ENCODE data around the gene DNAAF2.
"Not testable (repeated sequence)": the region's sequence is repeated elsewhere in the genome, so short reads cannot be mapped to it uniquely, and the experiment has no call there.

DNAAF2 gene

GRCh38 chr14:49620182-49621113, 14.6 kb downstream of the DNAAF2 start, which contains the start of the genes MGAT2 and RPL36AL:
Gene MGAT2 (plus strand): TSS chr14:49620799. CDS start chr14:49621269, 470 bp downstream.
Gene RPL36AL (minus strand): TSS chr14:49620626. CDS start chr14:49619104, 1,522 bp downstream.
- peak within 1 kb of the TSS; percentile 78 for H3K4me3 ChIP-seq (ENCODE audit: insufficient read depth, low read length, poor library complexity, severe bottlenecking)
- H3K9ac ChIP-seq (ENCODE audit: low read length) = peak within 1 kb of the TSS; percentile 90
- peak within 1 kb of the TSS; percentile 89 for H3K4me2 ChIP-seq (ENCODE audit: low read depth, low read length, poor library complexity, severe bottlenecking)
- peak within 1 kb of the TSS; percentile 79 for H3K27ac ChIP-seq (ENCODE audit: low read depth, low read length)
- H3K9me3 ChIP-seq (ENCODE audit: insufficient read depth, low read length) = no peaks in the 10 kb centered on the region
- H3K36me3 ChIP-seq (ENCODE audit: low read length) = peaks cover 21% of the 10 kb centered on the region
- TF ChIP-seq CTCF (IDR thresholded peaks at IDR 0.05; ENCODE audit: insufficient read depth, low read length, poor library complexity, severe bottlenecking) (peak; percentile 26), EZH2phosphoT487 (conservative IDR thresholded peaks at IDR 0.05; ENCODE audit: low read length) (no peak)
- peak within 1 kb of the TSS; percentile 70 for H2AFZ ChIP-seq (ENCODE audit: low read depth, low read length, severe bottlenecking)
- H3K27me3 ChIP-seq (ENCODE audit: low read length) = no peaks in the 10 kb centered on the region
- H3F3A ChIP-seq (ENCODE audit: insufficient read depth) = peaks cover 54% of the 10 kb centered on the region
- peaks cover 89% of the 10 kb centered on the region for H3K79me2 ChIP-seq (ENCODE audit: insufficient read depth, low read length)
- H4K20me1 ChIP-seq (ENCODE audit: low read depth, low read length) = peaks cover 24% of the 10 kb centered on the region
- H3K9me2 ChIP-seq (replicated peaks; ENCODE audit: insufficient read depth, low read length) = no peaks in the 10 kb centered on the region

GRCh38 chr14:49619730-49620129, 15.3 kb downstream of the DNAAF2 start:
- peak overlapping the region; percentile 89 for H3K4me2 ChIP-seq (ENCODE audit: low read depth, low read length, poor library complexity, severe bottlenecking)
- no peaks in the 10 kb centered on the region for H3K9me3 ChIP-seq (ENCODE audit: insufficient read depth, low read length)
- no peak overlapping the region for H2AFZ ChIP-seq (ENCODE audit: low read depth, low read length, severe bottlenecking)
- peak overlapping the region; percentile 78 for H3K4me3 ChIP-seq (ENCODE audit: insufficient read depth, low read length, poor library complexity, severe bottlenecking)
- peaks cover 48% of the 10 kb centered on the region for H3F3A ChIP-seq (ENCODE audit: insufficient read depth)
- no peaks in the 10 kb centered on the region for H3K9me2 ChIP-seq (replicated peaks; ENCODE audit: insufficient read depth, low read length)
- peak overlapping the region; percentile 90 for H3K9ac ChIP-seq (ENCODE audit: low read length)
- peaks cover 19% of the 10 kb centered on the region for H3K36me3 ChIP-seq (ENCODE audit: low read length)
- H3K27ac ChIP-seq (ENCODE audit: low read depth, low read length) = peak overlapping the region; percentile 79
- H3K79me2 ChIP-seq (ENCODE audit: insufficient read depth, low read length) = peaks cover 83% of the 10 kb centered on the region
- TF ChIP-seq CTCF (IDR thresholded peaks at IDR 0.05; ENCODE audit: insufficient read depth, low read length, poor library complexity, severe bottlenecking) (no peak), EZH2phosphoT487 (conservative IDR thresholded peaks at IDR 0.05; ENCODE audit: low read length) (no peak)
- H3K27me3 ChIP-seq (ENCODE audit: low read length) = no peaks in the 10 kb centered on the region
- peaks cover 17% of the 10 kb centered on the region for H4K20me1 ChIP-seq (ENCODE audit: low read depth, low read length)

DNA sequence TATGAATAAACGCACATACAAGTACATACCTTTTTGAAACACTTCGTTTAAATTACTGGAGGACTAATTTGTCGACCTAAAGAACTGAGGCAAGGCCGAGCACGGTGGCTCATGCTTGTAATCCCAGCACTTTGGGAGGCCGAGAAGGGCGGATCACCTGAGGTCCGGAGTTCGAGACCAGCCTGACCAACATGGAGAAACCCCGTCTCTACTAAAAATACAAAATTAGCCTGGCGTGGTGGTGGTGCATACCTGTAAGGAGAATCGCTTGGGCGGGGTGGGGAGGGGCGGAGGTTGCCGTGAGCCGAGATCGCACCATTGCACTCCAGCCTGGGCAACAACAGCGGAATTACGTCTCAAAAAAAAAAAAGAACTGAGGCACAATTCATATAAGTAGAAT, 15.8 kb downstream of the DNAAF2 start:
- H3K4me2 ChIP-seq (ENCODE audit: low read depth, low read length, poor library complexity, severe bottlenecking) = peak overlapping the region; percentile 89
- peaks cover 80% of the 10 kb centered on the region for H3K79me2 ChIP-seq (ENCODE audit: insufficient read depth, low read length)
- not testable (repeated sequence) for H3K9me2 ChIP-seq (replicated peaks; ENCODE audit: insufficient read depth, low read length); H3K27me3 ChIP-seq (ENCODE audit: low read length); H3K9me3 ChIP-seq (ENCODE audit: insufficient read depth, low read length); H2AFZ ChIP-seq (ENCODE audit: low read depth, low read length, severe bottlenecking)
- H4K20me1 ChIP-seq (ENCODE audit: low read depth, low read length) = peaks cover 17% of the 10 kb centered on the region
- H3K9ac ChIP-seq (ENCODE audit: low read length) = peak overlapping the region; percentile 90
- H3K4me3 ChIP-seq (ENCODE audit: insufficient read depth, low read length, poor library complexity, severe bottlenecking) = peak overlapping the region; percentile 78
- H3F3A ChIP-seq (ENCODE audit: insufficient read depth) = peaks cover 48% of the 10 kb centered on the region
- peak overlapping the region; percentile 79; the same call in 1 of the 2 replicates for H3K27ac ChIP-seq (ENCODE audit: low read depth, low read length)
- peaks cover 18% of the 10 kb centered on the region for H3K36me3 ChIP-seq (ENCODE audit: low read length)
